Measurements from ENCODE around the gene KPNA6. TPM values are rescaled to one million over a fixed set of nuclear protein-coding genes. Genes with fewer than 3 reads are reported as not detected.

Gene KPNA6
- polyA plus RNA-seq, 1 of the 3 experiments (the other 2 are of a cell fraction) = 13.1 TPM

DNA sequence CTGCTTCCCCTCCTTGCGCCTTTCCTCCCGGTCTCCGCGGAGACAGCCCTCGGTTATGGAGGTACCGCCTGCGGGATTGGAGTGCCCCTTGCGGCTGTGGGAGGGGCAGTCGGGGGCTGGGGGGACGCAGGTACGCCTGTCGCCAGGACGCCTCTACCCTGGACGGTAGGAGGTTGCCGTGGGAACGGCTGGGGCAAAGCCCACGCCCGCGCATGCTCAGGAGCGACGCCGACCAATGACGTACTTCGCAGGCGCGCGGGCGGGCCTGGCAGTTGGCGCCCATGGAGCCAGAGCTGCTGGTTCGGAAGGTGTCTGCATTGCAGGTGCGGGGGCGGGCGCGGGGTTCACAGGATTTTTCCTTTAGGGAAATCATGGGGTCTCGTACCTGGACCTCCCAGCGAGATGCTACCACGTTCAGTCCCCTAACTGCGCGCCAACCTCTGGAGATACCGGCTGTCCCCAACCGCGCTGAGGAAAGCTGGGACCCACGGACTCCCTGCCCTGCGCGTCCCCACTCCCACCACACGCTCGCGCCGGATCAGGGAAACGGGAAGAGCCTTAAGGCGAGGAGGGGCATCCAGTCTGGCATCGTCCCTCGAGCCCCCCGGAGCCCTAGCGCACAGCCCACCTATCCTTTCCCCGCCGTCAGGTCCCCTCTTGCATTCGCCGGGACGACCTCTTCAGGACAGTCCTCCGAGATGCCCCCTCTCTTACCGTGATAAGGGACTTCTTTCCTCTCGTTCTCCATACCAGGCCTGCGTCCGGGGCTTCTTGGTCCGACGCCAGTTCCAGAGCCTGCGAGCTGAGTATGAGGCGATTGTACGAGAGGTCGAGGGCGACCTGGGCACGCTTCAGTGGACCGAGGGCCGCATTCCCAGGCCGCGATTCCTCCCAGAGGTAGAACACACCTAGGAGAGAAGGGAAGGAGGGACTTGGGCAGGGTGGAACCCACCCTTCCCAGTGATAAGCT is 97.8 kb downstream of the KPNA6 start, which contains the start of gene IQCC (continued):
- TF ChIP-seq MXI1 (IDR thresholded peaks at IDR 0.05; ENCODE audit: low read depth, low read length) (peak; percentile 82; the same call in 1 of the 2 replicates), POLR2AphosphoS5 (IDR thresholded peaks at IDR 0.05; ENCODE audit: low read depth, low read length) (peak; percentile 93)
- TF ChIP-seq, protein P1, sequence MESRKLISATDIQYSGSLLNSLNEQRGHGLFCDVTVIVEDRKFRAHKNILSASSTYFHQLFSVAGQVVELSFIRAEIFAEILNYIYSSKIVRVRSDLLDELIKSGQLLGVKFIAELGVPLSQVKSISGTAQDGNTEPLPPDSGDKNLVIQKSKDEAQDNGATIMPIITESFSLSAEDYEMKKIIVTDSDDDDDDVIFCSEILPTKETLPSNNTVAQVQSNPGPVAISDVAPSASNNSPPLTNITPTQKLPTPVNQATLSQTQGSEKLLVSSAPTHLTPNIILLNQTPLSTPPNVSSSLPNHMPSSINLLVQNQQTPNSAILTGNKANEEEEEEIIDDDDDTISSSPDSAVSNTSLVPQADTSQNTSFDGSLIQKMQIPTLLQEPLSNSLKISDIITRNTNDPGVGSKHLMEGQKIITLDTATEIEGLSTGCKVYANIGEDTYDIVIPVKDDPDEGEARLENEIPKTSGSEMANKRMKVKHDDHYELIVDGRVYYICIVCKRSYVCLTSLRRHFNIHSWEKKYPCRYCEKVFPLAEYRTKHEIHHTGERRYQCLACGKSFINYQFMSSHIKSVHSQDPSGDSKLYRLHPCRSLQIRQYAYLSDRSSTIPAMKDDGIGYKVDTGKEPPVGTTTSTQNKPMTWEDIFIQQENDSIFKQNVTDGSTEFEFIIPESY (IDR thresholded peaks at IDR 0.05; ENCODE audit: borderline replicate concordance, low read depth) = no peak

DNA sequence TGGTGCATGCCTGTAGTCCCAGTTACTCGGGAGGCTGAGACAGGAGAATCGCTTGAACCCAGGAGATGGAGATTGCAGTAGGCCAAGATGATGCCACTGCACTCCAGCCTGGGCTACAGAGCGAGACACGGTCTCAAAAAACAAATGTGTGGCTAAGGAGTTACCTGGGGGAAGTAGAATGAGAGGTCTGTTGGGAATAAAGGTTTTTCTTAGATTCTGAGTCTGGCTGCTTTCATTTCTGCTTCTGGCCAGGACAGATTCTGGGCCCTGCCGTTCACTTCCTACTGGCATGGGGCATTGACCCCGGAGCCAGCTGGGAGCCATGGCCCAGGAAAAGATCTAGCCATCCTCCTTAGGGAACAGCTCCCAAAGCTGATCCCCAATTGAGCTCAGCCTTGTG is 100.6 kb downstream of the KPNA6 start:
- H3K79me2 ChIP-seq (ENCODE audit: insufficient read depth) = peaks cover 4% of the 10 kb centered on the region; the same call in 1 of the 2 replicates
- WGBS (ENCODE audit: low lambda C conversion rate) = 85% methylated on average over 6 of the region's 6 CpGs
- H3K4me3 ChIP-seq (ENCODE audit: low read depth in 2 of 2, low read length in 1 of 2) = no peak overlapping the region
- H3K9me2 ChIP-seq = no peaks in the 10 kb centered on the region
- ChIA-PET CTCF (interaction anchor here (0.7 kb wide), 1 partner anchor 12 kb away, joined by 3 read pairs; no protein-coding TSS in a partner anchor), POLR2A (interaction anchor here (1.2 to 3.2 kb wide), 4 partner anchors 8 to 32 kb away, joined by 3 to 15 read pairs (median 4); partner anchors contain the start of gene CCDC28B)
- DNase-seq = no peak
- H3K36me3 ChIP-seq (replicated peaks in 1 of 2; ENCODE audit: control insufficient read depth in 1 of 2, insufficient read depth in 2 of 2, low read length in 1 of 2) = peaks cover 0 to 5% of the 10 kb centered on the region in 2 experiments
- no peaks in the 10 kb centered on the region for H4K20me1 ChIP-seq (ENCODE audit: insufficient read depth)
- H3K4me2 ChIP-seq = no peak overlapping the region
- no peak overlapping the region for H3K9ac ChIP-seq
- no peaks in the 10 kb centered on the region for H3K9me3 ChIP-seq
- H2AFZ ChIP-seq (ENCODE audit: low read depth) = no peak overlapping the region
- H3K27ac ChIP-seq (ENCODE audit: low read depth in 2 of 2, low read length in 1 of 2) = peak overlapping the region in 1 of 2 experiments; percentile 30; a peak in 1 of 4 replicates
- H3K4me1 ChIP-seq (ENCODE audit: control insufficient read depth in 1 of 2, insufficient read depth in 2 of 2, low read depth in 1 of 2, low read length in 1 of 2) = peaks cover 0 to 25% of the 10 kb centered on the region in 2 experiments; a peak in 1 of 4 replicates
- no peaks in the 10 kb centered on the region for H3F3A ChIP-seq (replicated peaks; ENCODE audit: insufficient read depth)
- H3K27me3 ChIP-seq (ENCODE audit: insufficient read depth) = no peaks in the 10 kb centered on the region
- TF ChIP-seq MEF2A (IDR thresholded peaks at IDR 0.05; ENCODE audit: borderline replicate concordance, low read depth) (no peak), NFIC (IDR thresholded peaks at IDR 0.05; ENCODE audit: borderline replicate concordance) (no peak), NRF1 (IDR thresholded peaks at IDR 0.05; ENCODE audit: low read depth, low read length) (no peak), RFX5 (IDR thresholded peaks at IDR 0.05; ENCODE audit: low read length) (no peak), GABPA (IDR thresholded peaks at IDR 0.05; ENCODE audit: low read depth) (no peak), RCOR1 (IDR thresholded peaks at IDR 0.05; ENCODE audit: low read length) (no peak), FOXM1 (IDR thresholded peaks at IDR 0.05; ENCODE audit: low read depth) (no peak), TEAD4 (IDR thresholded peaks at IDR 0.05; ENCODE audit: borderline replicate concordance, insufficient read depth) (no peak), SIN3A (IDR thresholded peaks at IDR 0.05; ENCODE audit: borderline replicate concordance, low read depth, low read length) (no peak)
- TF ChIP-seq, protein P2, sequence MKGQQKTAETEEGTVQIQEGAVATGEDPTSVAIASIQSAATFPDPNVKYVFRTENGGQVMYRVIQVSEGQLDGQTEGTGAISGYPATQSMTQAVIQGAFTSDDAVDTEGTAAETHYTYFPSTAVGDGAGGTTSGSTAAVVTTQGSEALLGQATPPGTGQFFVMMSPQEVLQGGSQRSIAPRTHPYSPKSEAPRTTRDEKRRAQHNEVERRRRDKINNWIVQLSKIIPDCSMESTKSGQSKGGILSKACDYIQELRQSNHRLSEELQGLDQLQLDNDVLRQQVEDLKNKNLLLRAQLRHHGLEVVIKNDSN (IDR thresholded peaks at IDR 0.05; ENCODE audit: borderline replicate concordance, low read depth) = no peak
- TF ChIP-seq, protein P3, sequence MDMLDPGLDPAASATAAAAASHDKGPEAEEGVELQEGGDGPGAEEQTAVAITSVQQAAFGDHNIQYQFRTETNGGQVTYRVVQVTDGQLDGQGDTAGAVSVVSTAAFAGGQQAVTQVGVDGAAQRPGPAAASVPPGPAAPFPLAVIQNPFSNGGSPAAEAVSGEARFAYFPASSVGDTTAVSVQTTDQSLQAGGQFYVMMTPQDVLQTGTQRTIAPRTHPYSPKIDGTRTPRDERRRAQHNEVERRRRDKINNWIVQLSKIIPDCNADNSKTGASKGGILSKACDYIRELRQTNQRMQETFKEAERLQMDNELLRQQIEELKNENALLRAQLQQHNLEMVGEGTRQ (IDR thresholded peaks at IDR 0.05; ENCODE audit: borderline replicate concordance, low read depth, low read length) = no peak
- TF ChIP-seq, protein P4, sequence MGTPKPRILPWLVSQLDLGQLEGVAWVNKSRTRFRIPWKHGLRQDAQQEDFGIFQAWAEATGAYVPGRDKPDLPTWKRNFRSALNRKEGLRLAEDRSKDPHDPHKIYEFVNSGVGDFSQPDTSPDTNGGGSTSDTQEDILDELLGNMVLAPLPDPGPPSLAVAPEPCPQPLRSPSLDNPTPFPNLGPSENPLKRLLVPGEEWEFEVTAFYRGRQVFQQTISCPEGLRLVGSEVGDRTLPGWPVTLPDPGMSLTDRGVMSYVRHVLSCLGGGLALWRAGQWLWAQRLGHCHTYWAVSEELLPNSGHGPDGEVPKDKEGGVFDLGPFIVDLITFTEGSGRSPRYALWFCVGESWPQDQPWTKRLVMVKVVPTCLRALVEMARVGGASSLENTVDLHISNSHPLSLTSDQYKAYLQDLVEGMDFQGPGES (IDR thresholded peaks at IDR 0.05; ENCODE audit: low read depth, low read length) = no peak
- TF ChIP-seq, protein P1 (IDR thresholded peaks at IDR 0.05; ENCODE audit: borderline replicate concordance, low read depth) = no peak
- TF ChIP-seq, protein P5, sequence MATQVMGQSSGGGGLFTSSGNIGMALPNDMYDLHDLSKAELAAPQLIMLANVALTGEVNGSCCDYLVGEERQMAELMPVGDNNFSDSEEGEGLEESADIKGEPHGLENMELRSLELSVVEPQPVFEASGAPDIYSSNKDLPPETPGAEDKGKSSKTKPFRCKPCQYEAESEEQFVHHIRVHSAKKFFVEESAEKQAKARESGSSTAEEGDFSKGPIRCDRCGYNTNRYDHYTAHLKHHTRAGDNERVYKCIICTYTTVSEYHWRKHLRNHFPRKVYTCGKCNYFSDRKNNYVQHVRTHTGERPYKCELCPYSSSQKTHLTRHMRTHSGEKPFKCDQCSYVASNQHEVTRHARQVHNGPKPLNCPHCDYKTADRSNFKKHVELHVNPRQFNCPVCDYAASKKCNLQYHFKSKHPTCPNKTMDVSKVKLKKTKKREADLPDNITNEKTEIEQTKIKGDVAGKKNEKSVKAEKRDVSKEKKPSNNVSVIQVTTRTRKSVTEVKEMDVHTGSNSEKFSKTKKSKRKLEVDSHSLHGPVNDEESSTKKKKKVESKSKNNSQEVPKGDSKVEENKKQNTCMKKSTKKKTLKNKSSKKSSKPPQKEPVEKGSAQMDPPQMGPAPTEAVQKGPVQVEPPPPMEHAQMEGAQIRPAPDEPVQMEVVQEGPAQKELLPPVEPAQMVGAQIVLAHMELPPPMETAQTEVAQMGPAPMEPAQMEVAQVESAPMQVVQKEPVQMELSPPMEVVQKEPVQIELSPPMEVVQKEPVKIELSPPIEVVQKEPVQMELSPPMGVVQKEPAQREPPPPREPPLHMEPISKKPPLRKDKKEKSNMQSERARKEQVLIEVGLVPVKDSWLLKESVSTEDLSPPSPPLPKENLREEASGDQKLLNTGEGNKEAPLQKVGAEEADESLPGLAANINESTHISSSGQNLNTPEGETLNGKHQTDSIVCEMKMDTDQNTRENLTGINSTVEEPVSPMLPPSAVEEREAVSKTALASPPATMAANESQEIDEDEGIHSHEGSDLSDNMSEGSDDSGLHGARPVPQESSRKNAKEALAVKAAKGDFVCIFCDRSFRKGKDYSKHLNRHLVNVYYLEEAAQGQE (IDR thresholded peaks at IDR 0.05; ENCODE audit: low read depth, low read length) = no peak
- TF ChIP-seq, protein P6, sequence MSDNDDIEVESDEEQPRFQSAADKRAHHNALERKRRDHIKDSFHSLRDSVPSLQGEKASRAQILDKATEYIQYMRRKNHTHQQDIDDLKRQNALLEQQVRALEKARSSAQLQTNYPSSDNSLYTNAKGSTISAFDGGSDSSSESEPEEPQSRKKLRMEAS (IDR thresholded peaks at IDR 0.05; ENCODE audit: low read depth) = no peak
